Endothelial cell of umbilical vein (primary cell): ENCODE measurements around the gene TMEM87A. TPM values are rescaled to one million over a fixed set of nuclear protein-coding genes. Genes with fewer than 3 reads are reported as not detected.

Source experiments
- BruUV-seq: library from RNA; stranded (reverse); fragments of 400-500 nt; replicated peaks from 2 replicates; lab custom pipeline; 2021; lab: Mats Ljungman, UMichigan
- CTCF ChIA-PET: fragments of 300-600, 350-600 bp; sonication (Branson Sonifier 250); formaldehyde crosslinking; loops from one replicate; lab custom pipeline; 2021; ENCODE audit warnings: antibody characterized with exemption, inconsistent platforms; lab: Charles Lee
- POLR2A ChIA-PET: fragments of 300-600, 350-600 bp; sonication (Branson Sonifier 250); formaldehyde crosslinking; loops from one replicate; lab custom pipeline; 2021; ENCODE audit warnings: antibody characterized with exemption, inconsistent platforms; lab: Charles Lee
- DNase-seq: peaks from one replicate; pipeline ENCODE4 v3.0.0-alpha.2; 2011; ENCODE audit warnings: low read depth, low spot score
- FAIRE-seq: peaks from 2 replicates; lab custom pipeline; 2011; peaks lifted over from hg19 to GRCh38; lab: Jason Lieb, UNC
- H2AFZ ChIP-seq: 2 replicates; pipeline ENCODE4 v1.6.0; 2012; ENCODE audit warnings: low read depth, low read length, control low read depth, inconsistent platforms
- H3K27ac ChIP-seq: 2 replicates; pipeline ENCODE4 v1.5.1; 2011; ENCODE audit warnings: low read depth, mild to moderate bottlenecking, control low read depth, low read length, moderate library complexity; ENCODE audit not compliant: insufficient read depth
- H3K27me3 ChIP-seq, 2 experiments: 2 replicates each; pipeline versions ENCODE4 v1.6.0 to v1.6.1; 2011; ENCODE audit warnings: low read length in 2 of 2, mixed read lengths in 1 of 2; ENCODE audit not compliant: control insufficient read depth in 2 of 2, insufficient read depth in 2 of 2
- H3K36me3 ChIP-seq, 2 experiments: 2 replicates in 1 of 2; 3 replicates in 1 of 2; pipeline ENCODE4 v1.5.1; 2011; ENCODE audit warnings: low read length in 2 of 2, mild to moderate bottlenecking in 1 of 2, moderate library complexity in 1 of 2; ENCODE audit not compliant: control insufficient read depth in 2 of 2, insufficient read depth in 2 of 2; ENCODE audit errors: extremely low read depth in 1 of 2
- H3K4me1 ChIP-seq: 3 replicates; pipeline ENCODE4 v1.5.1; 2011; ENCODE audit warnings: mild to moderate bottlenecking, low read length; ENCODE audit not compliant: control insufficient read depth, insufficient read depth; ENCODE audit errors: extremely low read depth
- H3K4me2 ChIP-seq: 2 replicates; pipeline ENCODE4 v1.6.1; 2011; ENCODE audit warnings: low read length, control low read depth, mixed read lengths; ENCODE audit not compliant: insufficient read depth
- H3K4me3 ChIP-seq, 3 experiments: fragments of 200-600 bp in 1 of 3; sonication (generic), shearing (Covaris generic) in 1 of 3; replicated peaks in 1 of 3; 2 replicates each; pipeline ENCODE4 v1.5.1; 2011 to 2016; ENCODE audit warnings: control low read depth in 3 of 3, low read length in 3 of 3, mild to moderate bottlenecking in 2 of 3, inconsistent platforms in 1 of 3, low read depth in 1 of 3, moderate library complexity in 1 of 3; ENCODE audit not compliant: insufficient read depth in 1 of 3
- H3K79me2 ChIP-seq: 2 replicates; pipeline ENCODE4 v1.6.0; 2012; ENCODE audit warnings: low read length, inconsistent platforms; ENCODE audit not compliant: control insufficient read depth, insufficient read depth
- H3K9ac ChIP-seq: replicated peaks from 2 replicates; pipeline ENCODE3; 2011; ENCODE audit warnings: low read length, control low read depth; ENCODE audit not compliant: insufficient read depth; ENCODE audit errors: extremely low read depth
- H3K9me1 ChIP-seq: replicated peaks from 3 replicates; pipeline ENCODE4 v1.6.0; 2011; ENCODE audit warnings: mild to moderate bottlenecking, low read length; ENCODE audit not compliant: control insufficient read depth, insufficient read depth; ENCODE audit errors: extremely low read depth
- H3K9me3 ChIP-seq: replicated peaks from 2 replicates; pipeline ENCODE4 v1.5.1; 2012; ENCODE audit warnings: low read length, inconsistent platforms; ENCODE audit not compliant: control insufficient read depth, insufficient read depth
- H4K20me1 ChIP-seq: replicated peaks from 2 replicates; pipeline ENCODE3; 2011; ENCODE audit warnings: mild to moderate bottlenecking, low read length; ENCODE audit not compliant: control insufficient read depth, insufficient read depth; ENCODE audit errors: extremely low read depth
- CTCF ChIP-seq, 2 donors: IDR thresholded peaks; 1 replicate in 1 of 2; 2 replicates in 1 of 2; pipeline ENCODE4 v1.5.1; 2011; ENCODE audit warnings: low read length in 2 of 2, mild to moderate bottlenecking in 2 of 2, moderate library complexity in 2 of 2, control low read depth in 1 of 2, inconsistent platforms in 1 of 2, low read depth in 1 of 2; ENCODE audit not compliant: insufficient read depth in 1 of 2; ENCODE audit errors: extremely low read depth in 1 of 2
- EZH2 ChIP-seq: IDR thresholded peaks from 2 replicates; pipeline ENCODE4 v1.6.1; 2012; ENCODE audit warnings: borderline replicate concordance, low read depth, mild to moderate bottlenecking, moderate library complexity, low read length, inconsistent platforms; ENCODE audit not compliant: severe bottlenecking
- FOS ChIP-seq: IDR thresholded peaks from 2 replicates; pipeline ENCODE4 v1.6.1; 2011; ENCODE audit warnings: mild to moderate bottlenecking, low read length, moderate library complexity, borderline replicate concordance; ENCODE audit not compliant: insufficient read depth
- GATA2 ChIP-seq: IDR thresholded peaks from 2 replicates; pipeline ENCODE4 v1.7.0; 2011; ENCODE audit warnings: low read depth, mild to moderate bottlenecking, moderate library complexity, mixed read lengths, low read length; ENCODE audit not compliant: insufficient read length, insufficient read depth
- JUN ChIP-seq: IDR thresholded peaks from 2 replicates; pipeline ENCODE4 v1.6.1; 2011; ENCODE audit warnings: borderline replicate concordance, low read depth; ENCODE audit not compliant: insufficient read length, insufficient read depth
- MYC ChIP-seq: IDR thresholded peaks from one replicate; pipeline ENCODE4 v1.6.1; 2011; ENCODE audit warnings: mild to moderate bottlenecking, low read depth, low read length
- POLR2A ChIP-seq: IDR thresholded peaks from 2 replicates; pipeline ENCODE4 v1.6.1; 2012; ENCODE audit warnings: low read depth, mild to moderate bottlenecking, control low read depth, low read length
- POLR2AphosphoS5 ChIP-seq: IDR thresholded peaks from 2 replicates; pipeline ENCODE4 v1.6.1; 2012; ENCODE audit warnings: low read depth, mild to moderate bottlenecking, control low read depth, low read length, moderate library complexity; ENCODE audit not compliant: insufficient read depth
- dilution Hi-C: fragments of 300-500 bp; cut with MboI; formaldehyde crosslinking; loops from one replicate; pipeline ENCODE4 v1.15.0; 2019; ENCODE audit warnings: low sequenced_read_pairs; ENCODE audit not compliant: extremely low pct_ligation_motif_present
- intact Hi-C: fragments of 100-400 bp; cut with micrococcal nuclease; formaldehyde crosslinking; loops from one replicate; pipeline ENCODE4 v1.10.0; 2022
- polyA plus RNA-seq, 4 experiments: library from polyadenylated mRNA; depleted of rRNA in 3 of 4; stranded (reverse) in 3 of 4; unstranded in 1 of 4; fragments of >200 nt; gene quantifications; 2 replicates each; pipeline versions ENCODE4 v1.2.1 to v1.2.3, GENCODE V29; 2011 to 2012; ENCODE audit warnings: missing spikeins in 1 of 4
- total RNA-seq: library from RNA; stranded (reverse); gene quantifications from 2 replicates; pipeline ENCODE4 v1.2.3, GENCODE V29; 2021
- TF ChIP-seq, protein P1 (sequence below): IDR thresholded peaks from 2 replicates; pipeline ENCODE4 v1.6.1; 2011; ENCODE audit not compliant: insufficient read depth, insufficient read length

TMEM87A gene
- total and polyA plus RNA-seq, 2 donors (not counting 3 experiments of a cell fraction or from before 2014, with no cell fraction given), result 22.3 to 41.1 TPM

DNA sequence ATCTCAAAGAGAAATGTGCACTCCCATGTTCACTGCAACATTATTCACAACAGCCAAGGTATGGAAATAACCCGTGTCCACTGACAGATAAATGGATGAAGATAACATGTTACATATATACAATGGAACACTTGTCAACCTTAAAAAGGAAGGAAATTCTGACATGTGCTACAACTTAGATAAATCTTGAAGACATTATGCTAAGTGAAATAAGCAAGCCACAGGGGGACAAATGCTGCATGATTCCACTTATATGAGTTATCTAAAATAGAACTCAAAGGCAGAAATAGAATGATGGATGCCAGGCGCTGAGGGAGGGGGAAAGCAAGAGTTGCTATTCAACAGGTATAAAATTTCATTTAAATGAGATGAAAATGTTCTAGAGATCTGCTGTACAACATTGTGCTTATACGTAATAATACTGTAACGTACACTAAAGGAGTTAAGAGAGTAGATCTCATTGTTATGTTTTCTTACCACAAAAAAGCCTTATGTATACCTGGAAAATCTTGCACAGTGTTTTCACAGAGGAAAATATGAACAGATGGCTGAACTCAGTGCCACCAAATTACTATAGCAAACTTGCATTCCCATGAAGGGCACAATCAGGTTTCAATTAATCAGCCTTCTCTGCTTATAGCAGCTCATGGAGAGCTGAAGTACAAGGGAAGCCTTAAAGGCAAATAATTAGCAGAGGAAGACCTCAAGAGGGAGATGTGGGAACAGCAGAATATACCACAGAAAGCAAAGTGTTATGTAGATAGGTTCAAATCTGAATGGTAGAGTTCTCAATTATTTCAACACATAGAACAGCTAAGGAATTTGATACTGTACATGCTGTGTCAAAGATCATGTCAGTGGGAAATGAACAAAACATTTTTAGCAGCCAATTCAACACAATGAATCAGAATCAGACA lies 57.1 kb downstream of the TMEM87A start:
- no TSS peak for BruUV-seq
- no peak overlapping the region for H2AFZ ChIP-seq
- no peak overlapping the region for H3K27ac ChIP-seq
- no peaks in the 10 kb centered on the region for H3K4me1 ChIP-seq
- no peak for TF ChIP-seq JUN
- no peak for TF ChIP-seq POLR2AphosphoS5
- TF ChIP-seq, protein P1, sequence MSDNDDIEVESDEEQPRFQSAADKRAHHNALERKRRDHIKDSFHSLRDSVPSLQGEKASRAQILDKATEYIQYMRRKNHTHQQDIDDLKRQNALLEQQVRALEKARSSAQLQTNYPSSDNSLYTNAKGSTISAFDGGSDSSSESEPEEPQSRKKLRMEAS, result no peak
- no peak for TF ChIP-seq GATA2
- no peak for TF ChIP-seq EZH2
- TF ChIP-seq CTCF (IDR thresholded peaks at IDR 0.05; ENCODE audit: extremely low read depth in 1 of 2, insufficient read depth in 1 of 2, low read depth in 1 of 2, low read length in 2 of 2), result no peak
- no peak for TF ChIP-seq POLR2A
- no peak for TF ChIP-seq FOS
- TF ChIP-seq MYC, result no peak
- H3K9me3 ChIP-seq, result no peaks in the 10 kb centered on the region
- intact Hi-C loops (no loop called here), dilution Hi-C loops (no loop called here)
- no peak overlapping the region for H3K9ac ChIP-seq
- H3K9me1 ChIP-seq, result no peaks in the 10 kb centered on the region
- H4K20me1 ChIP-seq, result no peaks in the 10 kb centered on the region
- no peaks in the 10 kb centered on the region for H3K79me2 ChIP-seq
- no peak overlapping the region for H3K4me2 ChIP-seq
- H3K4me3 ChIP-seq, result no peak overlapping the region
- ChIA-PET CTCF (interaction anchor here (1.5 kb wide), 2 partner anchors 12 to 169 kb away, joined by 5 to 6 read pairs; no protein-coding TSS in a partner anchor), POLR2A (interaction anchor here (0.7 kb wide), 1 partner anchor 55 kb away, joined by 3 read pairs; no protein-coding TSS in a partner anchor)
- peak; percentile 49 for DNase-seq
- no peaks in the 10 kb centered on the region for H3K27me3 ChIP-seq
- FAIRE-seq, result no peak
- H3K36me3 ChIP-seq, result peaks cover 2 to 18% of the 10 kb centered on the region in 2 experiments
